Measurements from ENCODE around the gene ADD3.

DNA sequence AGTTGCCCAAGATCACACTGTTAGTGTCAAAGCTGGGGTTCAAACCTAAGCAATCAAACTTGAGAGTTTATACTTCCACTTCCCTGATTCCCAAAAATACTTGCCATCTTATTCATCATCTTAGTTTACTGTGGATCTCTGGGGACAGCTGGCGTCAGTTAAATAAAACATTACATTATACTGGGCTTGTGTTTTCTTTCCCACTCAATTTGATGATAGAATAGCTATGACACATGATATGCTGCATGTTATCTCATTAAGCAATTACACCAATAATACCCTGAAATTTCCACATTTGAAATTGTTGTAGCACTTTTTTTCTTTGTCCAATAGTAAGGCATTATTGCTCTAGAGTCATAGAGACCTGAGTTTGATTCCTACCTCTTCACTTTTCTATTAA, 136.7 kb downstream of the ADD3 start:
- TF ChIP-seq POLR2A (IDR thresholded peaks at IDR 0.05), result no peak
- TF ChIP-seq, protein P1, sequence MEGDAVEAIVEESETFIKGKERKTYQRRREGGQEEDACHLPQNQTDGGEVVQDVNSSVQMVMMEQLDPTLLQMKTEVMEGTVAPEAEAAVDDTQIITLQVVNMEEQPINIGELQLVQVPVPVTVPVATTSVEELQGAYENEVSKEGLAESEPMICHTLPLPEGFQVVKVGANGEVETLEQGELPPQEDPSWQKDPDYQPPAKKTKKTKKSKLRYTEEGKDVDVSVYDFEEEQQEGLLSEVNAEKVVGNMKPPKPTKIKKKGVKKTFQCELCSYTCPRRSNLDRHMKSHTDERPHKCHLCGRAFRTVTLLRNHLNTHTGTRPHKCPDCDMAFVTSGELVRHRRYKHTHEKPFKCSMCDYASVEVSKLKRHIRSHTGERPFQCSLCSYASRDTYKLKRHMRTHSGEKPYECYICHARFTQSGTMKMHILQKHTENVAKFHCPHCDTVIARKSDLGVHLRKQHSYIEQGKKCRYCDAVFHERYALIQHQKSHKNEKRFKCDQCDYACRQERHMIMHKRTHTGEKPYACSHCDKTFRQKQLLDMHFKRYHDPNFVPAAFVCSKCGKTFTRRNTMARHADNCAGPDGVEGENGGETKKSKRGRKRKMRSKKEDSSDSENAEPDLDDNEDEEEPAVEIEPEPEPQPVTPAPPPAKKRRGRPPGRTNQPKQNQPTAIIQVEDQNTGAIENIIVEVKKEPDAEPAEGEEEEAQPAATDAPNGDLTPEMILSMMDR (IDR thresholded peaks at IDR 0.05), result no peak
